Sigmoid colon (tissue), 7 donors: ENCODE results near the gene NTMT1. TPM values are rescaled to one million over a fixed set of nuclear protein-coding genes. Genes with fewer than 3 reads are reported as not detected.

Experiments
- DNase-seq: peaks from one replicate; pipeline ENCODE4 v3.0.0-alpha.2; 2019
- H3K27ac ChIP-seq, 4 donors: fragments of 200-600 bp; sonication (generic); one replicate each; pipeline ENCODE4 v1.5.1; 2016 to 2019; ENCODE audit warnings: mild to moderate bottlenecking in 1 of 4
- H3K27me3 ChIP-seq, 3 donors: fragments of 200-600 bp; sonication (generic); one replicate each; pipeline ENCODE4 v1.5.1; 2019; ENCODE audit warnings: mild to moderate bottlenecking in 1 of 3
- H3K36me3 ChIP-seq, 4 donors: fragments of 200-600 bp; sonication (generic); one replicate each; pipeline ENCODE4 v1.5.1; 2016 to 2019
- H3K4me1 ChIP-seq, 4 donors: fragments of 200-600 bp; sonication (generic); one replicate each; pipeline ENCODE4 v1.5.1; 2017 to 2019
- H3K4me3 ChIP-seq, 4 donors: fragments of 200-600 bp; sonication (generic); one replicate each; pipeline ENCODE4 v1.5.1; 2017 to 2019; ENCODE audit warnings: mild to moderate bottlenecking in 2 of 4, moderate library complexity in 1 of 4
- H3K9me3 ChIP-seq, 4 donors: fragments of 200-600 bp in 3 of 4; sonication (generic) in 3 of 4; one replicate each; pipeline versions ENCODE4 v1.5.1 to v1.6.1; 2013 to 2019
- EP300 ChIP-seq, 4 donors: sonication (generic); formaldehyde crosslinking; IDR thresholded peaks; one replicate each; pipeline ENCODE4 v1.6.1; 2017; ENCODE audit warnings: antibody characterized with exemption in 4 of 4
- POLR2A ChIP-seq, 2 donors: fragments of 450-650 bp; IDR thresholded peaks; one replicate each; pipeline ENCODE4 v1.6.1; 2016; ENCODE audit warnings: antibody characterized with exemption in 2 of 2, mild to moderate bottlenecking in 2 of 2, moderate library complexity in 2 of 2
- POLR2AphosphoS5 ChIP-seq, 4 donors: sonication (generic); formaldehyde crosslinking; IDR thresholded peaks; one replicate each; pipeline ENCODE4 v1.6.1; 2017; ENCODE audit warnings: antibody characterized with exemption in 4 of 4
- WGBS, 2 donors: extraction: QIAGEN DNeasy Blood & Tissue Kit; methylation state at CpG; one replicate each; pipeline ENCODE4 v1.1.7; 2013; 5-methylcytosine and 5-hydroxymethylcytosine counted together
- intact Hi-C: fragments of 100-400 bp; cut with DNase I; formaldehyde crosslinking; loops from one replicate; pipeline ENCODE4 v1.15.1; 2023
- polyA plus RNA-seq, 3 donors: library from polyadenylated mRNA; stranded (reverse); fragments of 200-250 nt; gene quantifications; one replicate each; pipeline ENCODE4 v1.2.3, GENCODE V29; 2013
- total RNA-seq, 4 donors: library from RNA; depleted of rRNA; stranded (reverse); fragments of >200 nt; gene quantifications; one replicate each; pipeline ENCODE4 v1.1.0, GENCODE V29; 2016
- TF ChIP-seq, protein P1 (sequence below), 4 experiments: fragments of 450-650 bp in 3 of 4; fragments of 200-600 bp in 1 of 4; IDR thresholded peaks; one replicate each; pipeline ENCODE4 v1.5.1; 2016 to 2019; ENCODE audit warnings: antibody characterized with exemption in 4 of 4, mild to moderate bottlenecking in 3 of 4, moderate library complexity in 2 of 4
- donor health status: healthy with polysubstance abuse.
- donor health status: Bipolar disorder and iron deficiency.
- donor health status: healthy.

The NTMT1 gene
- total and polyA plus RNA-seq, 7 donors = 5.8 to 49.3 (median 22.5) TPM

DNA sequence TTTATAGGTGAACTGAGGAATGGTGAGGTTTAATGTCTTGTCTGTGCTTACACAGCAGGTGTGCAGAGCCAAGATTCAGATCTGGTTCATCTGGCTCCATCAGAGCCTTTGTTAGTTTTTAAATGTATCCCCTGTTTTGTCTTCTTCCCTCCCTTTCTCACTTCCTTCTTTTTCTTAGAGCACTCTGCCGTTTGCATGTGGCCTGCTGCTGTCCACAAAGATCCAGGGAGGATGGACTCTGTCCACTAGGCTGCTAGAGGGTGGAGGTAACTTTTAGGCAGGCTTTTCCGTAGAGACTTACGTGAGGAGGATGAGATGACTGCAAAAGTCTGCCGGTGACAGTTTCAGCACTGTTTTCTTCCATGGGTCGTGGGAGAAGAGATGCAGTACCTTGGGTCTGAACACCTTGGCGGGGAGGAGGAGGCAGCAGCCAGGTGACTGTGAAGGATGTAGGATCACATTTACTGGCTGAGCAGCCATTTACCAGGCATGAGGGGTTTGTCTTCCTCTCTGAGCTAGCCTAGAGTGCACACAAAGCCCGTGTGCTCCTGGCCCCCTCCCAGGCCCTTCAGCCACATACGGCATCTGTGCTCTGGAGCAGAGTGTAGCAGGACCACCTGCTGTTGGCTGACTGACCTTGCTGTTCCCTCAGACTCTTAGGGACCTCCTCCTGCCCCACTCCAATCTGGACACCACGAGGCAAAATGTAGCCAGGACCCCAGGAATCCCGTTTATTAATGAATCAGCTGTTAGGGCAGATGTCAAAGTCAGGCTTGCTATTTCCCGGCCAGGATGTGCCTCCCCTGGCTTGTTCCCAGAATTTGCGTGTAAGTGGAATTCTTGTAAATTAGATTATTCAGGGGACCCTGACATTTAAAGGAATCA, 1.8 kb downstream of the NTMT1 start:
- peak overlapping the region in 3 of 4 donors; percentile 89 to 98 (median 91) for H3K27ac ChIP-seq
- DNase-seq = no peak
- intact Hi-C loops = no loop called here
- no peaks in the 10 kb centered on the region for H3K27me3 ChIP-seq
- peaks cover 0 to 57% (median 49%) of the 10 kb centered on the region in 4 donors for H3K4me1 ChIP-seq
- TF ChIP-seq EP300 (IDR thresholded peaks at IDR 0.05) (no peak), POLR2AphosphoS5 (IDR thresholded peaks at IDR 0.05) (no peak), POLR2A (IDR thresholded peaks at IDR 0.05) (no peak)
- TF ChIP-seq, protein P1, sequence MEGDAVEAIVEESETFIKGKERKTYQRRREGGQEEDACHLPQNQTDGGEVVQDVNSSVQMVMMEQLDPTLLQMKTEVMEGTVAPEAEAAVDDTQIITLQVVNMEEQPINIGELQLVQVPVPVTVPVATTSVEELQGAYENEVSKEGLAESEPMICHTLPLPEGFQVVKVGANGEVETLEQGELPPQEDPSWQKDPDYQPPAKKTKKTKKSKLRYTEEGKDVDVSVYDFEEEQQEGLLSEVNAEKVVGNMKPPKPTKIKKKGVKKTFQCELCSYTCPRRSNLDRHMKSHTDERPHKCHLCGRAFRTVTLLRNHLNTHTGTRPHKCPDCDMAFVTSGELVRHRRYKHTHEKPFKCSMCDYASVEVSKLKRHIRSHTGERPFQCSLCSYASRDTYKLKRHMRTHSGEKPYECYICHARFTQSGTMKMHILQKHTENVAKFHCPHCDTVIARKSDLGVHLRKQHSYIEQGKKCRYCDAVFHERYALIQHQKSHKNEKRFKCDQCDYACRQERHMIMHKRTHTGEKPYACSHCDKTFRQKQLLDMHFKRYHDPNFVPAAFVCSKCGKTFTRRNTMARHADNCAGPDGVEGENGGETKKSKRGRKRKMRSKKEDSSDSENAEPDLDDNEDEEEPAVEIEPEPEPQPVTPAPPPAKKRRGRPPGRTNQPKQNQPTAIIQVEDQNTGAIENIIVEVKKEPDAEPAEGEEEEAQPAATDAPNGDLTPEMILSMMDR (IDR thresholded peaks at IDR 0.05) = no peak
- H3K9me3 ChIP-seq = no peaks in the 10 kb centered on the region
- 63 to 68% methylated on average over 12 of the region's 12 CpGs for WGBS, 2 donors
- H3K4me3 ChIP-seq = peak overlapping the region in 3 of 4 donors; percentile 71 to 85 (median 85)
- peaks cover 0 to 7% (median 1%) of the 10 kb centered on the region in 4 donors for H3K36me3 ChIP-seq

DNA sequence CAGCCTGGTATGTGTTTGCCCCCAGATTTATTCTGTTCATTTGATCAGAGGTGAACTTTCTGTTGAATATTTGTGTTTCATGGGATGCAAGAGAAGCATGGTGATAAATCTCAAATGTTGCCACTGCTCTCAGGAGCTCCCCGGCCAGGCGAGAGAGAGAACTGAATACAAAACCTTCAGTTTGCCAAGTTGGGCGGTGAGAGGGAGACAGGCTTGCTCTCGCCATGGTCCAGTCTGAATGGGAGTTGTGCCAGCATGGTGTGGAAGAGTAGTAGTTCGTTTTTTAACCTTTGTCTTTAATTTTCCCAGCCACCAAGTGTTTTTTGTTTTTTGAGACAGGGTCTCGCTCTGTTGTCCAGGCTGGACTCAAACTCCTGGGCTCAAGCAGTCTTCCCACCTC, 2.7 kb downstream of the NTMT1 start:
- Histone ChIP-seq H3K27me3 (no peaks in the 10 kb centered on the region), H3K4me3 (no peak overlapping the region), H3K36me3 (peaks cover 2 to 16% (median 5%) of the 10 kb centered on the region in 4 donors), H3K9me3 (no peaks in the 10 kb centered on the region), H3K4me1 (peaks cover 0 to 57% (median 49%) of the 10 kb centered on the region in 4 donors), H3K27ac (peak overlapping the region in 1 of 4 donors; percentile 26)
- WGBS, 2 donors = 79 to 86% methylated on average over 6 of the region's 6 CpGs
- TF ChIP-seq POLR2A (IDR thresholded peaks at IDR 0.05) = no peak
- intact Hi-C loops = no loop called here
- DNase-seq = no peak

DNA sequence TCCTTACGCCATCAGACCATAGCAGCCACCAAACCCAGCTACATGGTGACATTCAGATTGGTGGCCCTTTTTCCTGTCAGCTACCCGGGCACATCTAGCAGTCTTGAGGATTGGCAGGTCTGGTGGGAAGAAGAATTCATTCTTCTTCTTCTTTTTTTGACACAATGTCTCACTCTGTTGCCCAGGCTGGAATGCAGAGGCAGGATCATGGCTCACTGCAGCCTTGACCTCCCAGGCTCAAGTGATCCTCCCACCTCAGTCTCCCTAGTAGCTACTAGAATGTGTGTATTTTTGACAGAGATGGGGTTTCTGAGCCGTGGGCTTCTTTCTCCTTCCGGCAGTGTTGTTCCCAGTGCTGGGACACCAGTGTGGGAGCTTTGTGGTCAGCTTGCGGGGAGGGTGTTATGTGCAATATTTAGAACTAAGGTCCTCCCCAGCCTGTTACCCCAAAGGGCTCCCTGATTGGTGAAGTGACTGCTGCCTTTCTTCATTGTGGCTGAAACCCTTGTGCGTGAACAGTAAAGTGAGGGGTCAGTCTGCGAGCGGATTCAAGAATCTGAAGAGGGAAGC, 3.4 kb downstream of the NTMT1 start:
- Histone ChIP-seq H3K4me1 (peaks cover 0 to 57% (median 49%) of the 10 kb centered on the region in 4 donors), H3K9me3 (no peaks in the 10 kb centered on the region), H3K36me3 (peaks cover 8 to 23% (median 11%) of the 10 kb centered on the region in 4 donors), H3K27me3 (no peaks in the 10 kb centered on the region), H3K4me3 (no peak overlapping the region), H3K27ac (no peak overlapping the region)
- no peak for TF ChIP-seq POLR2AphosphoS5 (IDR thresholded peaks at IDR 0.05)
- TF ChIP-seq POLR2A (IDR thresholded peaks at IDR 0.05) = no peak
- intact Hi-C loops = no loop called here
- WGBS, 2 donors = 88 to 89% methylated on average over 8 of the region's 8 CpGs
- DNase-seq = no peak

DNA sequence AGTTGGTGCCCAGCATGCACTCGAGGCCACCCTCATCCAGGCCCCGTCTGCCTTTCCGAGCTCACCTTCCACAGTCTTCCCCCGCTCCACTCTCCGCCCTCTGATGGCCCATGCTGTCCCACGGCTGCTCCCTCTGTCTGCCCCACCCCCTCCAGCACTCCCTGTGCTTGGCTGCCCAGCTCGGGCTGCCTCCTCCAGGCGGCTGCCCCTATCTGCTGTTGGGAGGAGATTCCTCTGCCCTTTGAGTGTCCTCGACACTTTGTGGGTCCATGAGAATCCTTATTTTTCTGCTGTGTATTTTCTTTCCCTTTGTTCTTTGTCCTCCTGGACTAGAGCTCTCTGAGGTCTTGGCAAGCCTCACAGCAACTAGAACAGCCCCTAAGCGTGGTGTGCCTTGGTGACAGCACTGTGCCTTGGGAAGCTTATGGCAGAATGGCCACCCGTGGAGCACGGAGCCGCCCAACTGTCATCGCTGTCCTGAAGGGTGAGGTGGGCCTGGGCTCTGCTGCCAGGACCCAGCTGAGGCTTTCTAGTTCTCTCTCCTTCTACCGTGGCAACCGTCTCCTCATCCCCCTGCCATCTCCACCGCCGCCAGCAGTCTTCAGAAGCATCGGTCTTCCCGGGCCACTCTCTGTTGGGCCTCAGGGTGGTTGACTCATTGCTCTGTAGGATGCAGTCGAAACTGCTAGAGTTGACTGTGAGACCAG, 5.2 kb downstream of the NTMT1 start:
- Histone ChIP-seq H3K4me3 (no peak overlapping the region), H3K36me3 (peaks cover 14 to 41% (median 26%) of the 10 kb centered on the region in 4 donors), H3K9me3 (no peaks in the 10 kb centered on the region), H3K4me1 (peaks cover 0 to 52% (median 42%) of the 10 kb centered on the region in 4 donors), H3K27ac (no peak overlapping the region), H3K27me3 (no peaks in the 10 kb centered on the region)
- no peak for DNase-seq
- intact Hi-C loops = no loop called here
- WGBS, 2 donors = 79 to 84% methylated on average over 21 of the region's 21 CpGs
- TF ChIP-seq POLR2A (IDR thresholded peaks at IDR 0.05) (no peak), EP300 (IDR thresholded peaks at IDR 0.05) (no peak), POLR2AphosphoS5 (IDR thresholded peaks at IDR 0.05) (no peak)
- TF ChIP-seq, protein P1 (IDR thresholded peaks at IDR 0.05) = no peak

DNA sequence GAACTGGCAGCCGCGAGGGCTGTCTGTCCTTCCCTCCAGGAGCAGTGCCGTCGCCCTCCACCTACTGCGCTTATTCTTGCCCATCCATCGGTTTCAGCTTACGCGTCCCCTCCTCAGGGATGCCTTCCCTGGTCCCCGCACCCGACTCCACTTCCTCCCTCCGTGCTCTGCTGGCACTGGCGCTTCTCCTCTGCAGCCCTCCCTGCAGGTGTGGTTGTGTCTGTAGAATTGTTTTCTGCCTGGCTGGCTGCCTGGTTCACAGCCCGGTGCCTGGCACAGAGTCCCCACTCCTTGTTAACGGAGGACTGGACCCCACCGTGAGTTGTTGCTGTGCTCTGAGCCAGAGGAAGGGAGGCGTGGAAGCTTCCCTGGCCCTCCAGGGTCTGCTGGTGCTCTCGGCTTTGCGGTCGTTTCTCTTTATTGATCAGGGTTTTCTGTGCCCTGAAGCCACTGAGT, 5.7 kb downstream of the NTMT1 start:
- no peak for DNase-seq
- TF ChIP-seq POLR2AphosphoS5 (IDR thresholded peaks at IDR 0.05) = no peak
- TF ChIP-seq, protein P1 (IDR thresholded peaks at IDR 0.05) = no peak
- no peak for TF ChIP-seq EP300 (IDR thresholded peaks at IDR 0.05)
- no peak for TF ChIP-seq POLR2A (IDR thresholded peaks at IDR 0.05)
- intact Hi-C loops = no loop called here
- WGBS, 2 donors = 79 to 88% methylated on average over 19 of the region's 19 CpGs
- Histone ChIP-seq H3K27ac (no peak overlapping the region), H3K9me3 (no peaks in the 10 kb centered on the region), H3K4me3 (no peak overlapping the region), H3K36me3 (peaks cover 14 to 46% (median 29%) of the 10 kb centered on the region in 4 donors), H3K27me3 (no peaks in the 10 kb centered on the region), H3K4me1 (peaks cover 0 to 48% (median 39%) of the 10 kb centered on the region in 4 donors)
